Fibroblast of gingiva (primary cell): ENCODE data around the gene ILKAP.

Experiments used
- DNase-seq: peaks from one replicate; pipeline ENCODE4 v3.0.0-alpha.2; 2011; ENCODE audit warnings: low read depth

Gene ILKAP

DNA sequence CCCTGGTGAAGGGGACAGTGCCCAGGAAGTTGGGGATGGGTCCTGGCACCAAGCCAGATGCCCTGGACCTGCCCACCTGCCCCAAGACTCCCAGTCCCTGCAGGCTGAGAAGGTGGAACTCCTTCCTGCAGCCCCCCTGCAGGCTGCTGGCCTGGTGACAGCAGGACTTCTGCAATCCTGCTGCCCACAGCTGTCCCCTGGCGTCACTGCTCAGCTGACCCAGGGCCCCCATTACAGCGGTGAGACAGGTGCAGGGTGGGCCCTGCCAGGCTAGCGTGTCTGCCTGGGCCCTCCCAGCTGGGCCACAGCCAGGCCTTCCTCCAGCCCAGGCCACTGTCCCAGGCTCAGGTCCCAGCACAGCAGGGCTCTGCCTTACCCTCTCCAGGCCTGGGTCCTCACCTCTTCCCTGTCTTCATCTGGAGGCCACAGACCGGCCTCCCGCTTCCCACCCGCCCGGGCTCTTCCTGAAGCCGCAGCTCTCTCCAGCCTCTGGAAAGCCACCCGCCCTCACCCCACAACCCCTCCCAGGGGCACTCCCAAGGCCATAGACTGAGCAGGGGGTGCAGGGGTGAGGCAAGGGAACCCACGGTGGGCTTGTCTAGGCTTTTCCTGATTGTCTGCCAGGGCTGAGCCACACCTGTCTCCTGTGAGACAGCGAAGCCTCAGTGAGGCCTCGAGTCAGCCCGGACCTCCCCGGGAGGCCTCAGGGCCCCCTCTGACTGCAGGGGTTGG lies 53.5 kb downstream of the ILKAP start:
- DNase-seq, result no peak

DNA sequence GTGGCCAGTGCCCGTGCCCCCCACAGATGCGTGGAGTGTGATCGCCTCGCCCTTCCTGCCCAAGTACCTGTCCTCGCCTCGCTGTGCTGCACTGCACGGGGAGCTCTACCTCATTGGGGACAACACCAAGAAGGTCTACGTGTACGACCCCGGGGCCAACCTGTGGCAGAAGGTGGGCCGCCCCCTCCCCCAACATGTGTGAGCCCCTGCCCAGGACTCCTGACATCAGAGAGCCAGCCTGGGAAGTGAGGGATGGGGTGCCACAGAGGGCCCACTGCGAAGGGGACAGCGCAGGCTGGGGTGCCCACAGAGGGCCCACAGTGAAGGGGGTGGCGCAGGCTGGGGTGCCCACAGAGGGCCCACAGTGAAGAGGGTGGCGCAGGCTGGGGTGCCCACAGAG lies 54.5 kb downstream of the ILKAP start:
- no peak for DNase-seq

DNA sequence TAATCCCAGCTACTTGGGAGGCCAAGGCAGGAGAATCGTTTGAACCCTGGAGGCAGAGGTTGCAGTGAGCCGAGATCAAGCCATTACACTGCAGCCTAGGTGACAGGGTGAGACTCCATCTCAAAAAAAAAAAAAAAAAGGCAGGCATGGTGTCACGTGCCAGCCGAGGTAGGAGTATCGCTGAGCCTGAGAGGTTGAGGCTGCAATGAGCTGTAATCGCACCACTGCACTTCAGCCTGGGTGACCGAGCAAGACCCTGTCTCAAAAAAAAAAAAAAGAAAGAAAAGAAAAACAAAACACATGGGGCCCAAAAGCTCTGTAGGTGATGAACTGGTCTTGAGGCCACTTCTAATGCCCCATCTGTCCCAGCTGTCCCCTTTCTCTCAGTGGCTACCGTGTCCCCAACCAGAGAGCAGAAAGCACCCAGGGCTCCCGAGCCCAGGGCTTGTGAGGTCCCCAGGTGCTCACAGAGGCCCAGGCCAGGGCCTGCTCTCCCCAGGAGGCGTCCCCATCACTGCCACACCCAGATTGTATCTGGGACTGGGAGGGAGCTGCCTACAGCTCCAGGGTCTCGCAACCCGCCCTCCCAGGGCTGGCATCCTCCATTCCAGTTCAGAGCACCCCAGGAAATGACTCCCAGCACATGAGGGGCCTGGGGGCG lies 56.5 kb downstream of the ILKAP start:
- no peak for DNase-seq

DNA sequence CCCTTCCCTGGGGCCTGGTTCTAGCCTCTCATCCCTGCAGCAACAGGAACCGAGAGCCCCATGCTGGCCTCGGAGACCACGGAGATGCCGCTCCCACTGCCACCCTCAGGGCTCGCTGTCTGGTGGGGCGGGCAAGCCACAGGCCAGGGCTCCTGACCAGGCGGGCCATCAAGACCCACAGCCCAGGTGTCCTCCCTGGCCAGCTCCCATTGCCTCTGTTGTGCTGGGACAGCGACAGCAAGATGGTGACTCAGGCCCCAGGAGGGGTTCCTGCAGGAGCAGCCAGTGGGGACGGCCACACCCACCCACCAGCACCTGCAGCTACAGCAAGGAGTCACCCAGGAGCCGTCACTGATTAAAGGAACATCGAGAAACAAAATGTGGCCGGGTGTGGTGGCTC lies 57.6 kb downstream of the ILKAP start:
- no peak for DNase-seq

DNA sequence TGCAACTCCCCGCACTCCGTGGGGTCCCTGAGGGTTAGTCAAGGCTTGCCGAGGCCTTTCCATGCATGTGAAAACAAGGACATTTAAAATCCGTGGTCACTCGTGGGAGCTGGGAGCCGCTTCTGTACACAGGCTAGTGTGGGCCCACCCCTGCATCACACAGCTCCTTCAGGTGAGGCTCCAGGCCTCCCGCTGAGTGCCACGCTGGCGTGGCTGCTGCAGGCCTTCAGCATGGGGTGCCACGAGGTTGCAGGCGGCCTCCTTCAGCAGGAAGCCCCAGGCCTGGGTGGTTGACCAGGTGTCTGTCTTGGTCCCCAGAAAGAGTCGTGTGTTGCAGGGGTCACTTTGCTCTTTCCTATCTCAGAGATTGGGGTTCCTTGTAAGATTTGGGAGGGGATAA lies 58.4 kb downstream of the ILKAP start:
- no peak for DNase-seq

DNA sequence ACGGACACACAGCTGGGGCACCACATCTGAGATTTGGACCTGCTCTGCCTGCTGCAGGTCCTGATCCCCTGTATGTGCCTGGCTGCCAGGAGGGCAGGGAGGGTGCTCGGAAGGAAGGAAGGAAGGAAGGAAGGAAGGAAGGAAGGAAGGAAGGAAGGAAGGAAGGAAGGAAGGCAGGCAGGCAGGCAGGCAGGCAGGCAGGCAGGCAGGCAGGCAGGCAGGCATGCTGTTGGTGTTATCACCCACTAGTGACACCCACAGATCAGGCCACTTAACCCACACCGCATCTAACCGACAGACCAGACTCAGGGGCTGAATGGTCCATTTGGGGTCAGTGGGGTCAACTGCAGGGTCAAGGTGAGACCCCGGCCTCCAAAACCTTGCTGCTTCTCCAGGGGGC lies 59.2 kb downstream of the ILKAP start:
- DNase-seq, result no peak

DNA sequence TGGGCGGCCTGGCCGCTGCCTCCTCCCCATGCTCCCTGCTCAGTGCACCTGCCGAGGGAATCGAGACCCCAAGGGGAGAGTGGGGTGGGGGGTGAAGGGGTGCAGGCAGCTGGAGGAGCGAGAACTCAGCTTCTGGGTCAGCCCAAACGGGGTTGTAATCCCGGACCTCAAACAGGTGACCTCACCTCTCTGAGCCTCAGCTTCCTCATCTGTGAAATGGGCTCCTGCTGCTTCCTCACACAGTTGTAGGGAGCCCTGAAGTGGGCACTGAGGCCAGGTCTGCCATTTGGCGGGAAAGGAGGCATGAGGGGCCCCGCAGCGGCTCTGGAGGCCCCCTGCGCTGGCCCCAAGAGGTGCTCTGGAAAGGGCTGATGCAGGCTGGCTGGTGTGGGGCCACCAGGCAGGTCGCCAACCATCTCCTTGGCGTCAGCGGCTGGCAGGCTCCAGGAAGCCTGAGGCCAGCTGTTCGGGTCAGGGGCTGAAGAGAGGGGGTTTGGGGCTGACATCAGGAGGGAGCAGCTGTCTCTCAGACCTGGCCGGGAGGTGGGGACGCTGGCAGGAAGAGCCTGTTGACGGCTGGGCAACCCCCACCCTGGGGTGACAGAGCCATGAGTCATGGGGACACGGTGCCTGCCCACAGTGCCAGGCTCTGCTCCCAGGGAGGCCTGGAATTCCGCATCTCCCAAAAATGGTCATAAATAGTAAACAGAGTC lies 60.1 kb downstream of the ILKAP start:
- DNase-seq, result peak; percentile 93

DNA sequence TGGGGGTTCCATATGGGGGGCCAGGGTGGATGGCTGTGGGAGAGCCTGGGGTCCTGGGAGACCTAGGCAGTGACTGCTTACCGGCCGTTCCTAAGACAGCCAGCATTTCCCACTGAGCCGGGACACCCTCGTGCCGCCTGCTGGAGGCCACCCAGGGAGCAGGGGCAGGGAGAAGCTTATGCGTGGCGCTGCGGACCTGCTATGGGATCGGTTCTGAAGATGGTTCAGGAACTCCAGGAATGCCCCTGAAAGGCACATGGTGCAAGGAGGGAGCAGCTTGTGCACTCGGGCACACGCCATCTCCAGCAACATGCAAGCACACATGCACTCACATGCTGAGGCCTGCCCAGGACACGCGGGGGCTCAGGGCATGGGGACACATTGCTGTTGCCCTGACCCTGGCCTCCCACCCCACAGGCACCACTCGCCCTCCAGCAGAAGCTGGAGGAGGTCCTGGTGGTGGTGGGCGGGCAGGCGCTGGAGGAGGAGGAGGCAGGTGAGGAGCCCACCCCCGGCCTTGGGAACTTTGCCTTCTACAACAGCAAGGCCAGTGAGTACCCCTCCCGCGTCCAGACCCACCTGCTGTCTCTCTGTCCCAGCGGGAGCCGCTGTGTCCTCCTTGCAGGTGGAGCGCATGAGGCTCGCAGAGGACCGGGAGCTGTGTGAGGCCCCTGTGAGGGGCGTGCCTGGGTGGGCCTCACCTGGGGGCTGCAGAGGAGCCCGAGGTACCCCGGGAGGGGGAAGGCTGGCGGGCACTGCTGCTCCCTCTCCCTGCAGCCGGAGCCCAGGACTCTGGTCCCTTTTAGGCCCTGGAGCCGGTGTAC lies 60.9 kb downstream of the ILKAP start:
- DNase-seq, result no peak

DNA sequence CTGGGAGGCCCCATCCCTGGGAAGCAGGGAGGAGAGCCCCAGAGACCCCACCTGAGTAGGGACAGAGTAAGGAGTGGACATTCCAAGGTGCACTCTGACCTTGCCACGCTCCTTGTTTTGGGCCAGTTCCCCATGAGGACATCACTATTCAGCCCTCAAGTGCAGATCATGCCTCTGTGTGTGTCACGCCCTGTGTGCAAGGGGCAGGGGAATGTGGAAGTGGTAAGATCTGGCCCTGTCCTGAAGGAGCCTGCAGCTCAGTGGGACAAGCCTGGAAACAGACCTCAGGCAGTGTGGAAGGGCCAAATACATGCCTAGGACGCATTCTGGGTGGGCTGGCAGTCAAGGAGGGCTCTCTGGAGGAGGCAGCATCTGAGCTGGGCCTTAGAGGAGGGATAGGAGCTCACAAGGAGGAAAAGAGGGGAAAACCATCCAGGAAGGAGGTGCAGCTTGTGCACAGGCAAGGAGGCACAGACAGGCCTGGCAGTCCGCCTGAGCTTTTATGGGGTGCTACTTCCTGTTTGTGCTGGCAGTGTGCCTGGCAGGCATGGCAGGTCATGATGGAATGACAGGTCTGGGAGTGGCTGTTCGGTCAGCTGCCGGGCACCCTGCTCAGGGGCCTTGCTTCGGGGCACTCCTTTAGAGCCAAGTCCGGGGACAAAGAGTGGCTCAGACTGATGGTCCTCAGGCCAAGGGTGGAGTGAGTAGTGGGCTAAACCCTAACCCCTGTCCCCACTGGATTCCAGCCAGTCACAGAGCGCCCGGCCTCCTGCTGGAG lies 61.8 kb downstream of the ILKAP start:
- no peak for DNase-seq

DNA sequence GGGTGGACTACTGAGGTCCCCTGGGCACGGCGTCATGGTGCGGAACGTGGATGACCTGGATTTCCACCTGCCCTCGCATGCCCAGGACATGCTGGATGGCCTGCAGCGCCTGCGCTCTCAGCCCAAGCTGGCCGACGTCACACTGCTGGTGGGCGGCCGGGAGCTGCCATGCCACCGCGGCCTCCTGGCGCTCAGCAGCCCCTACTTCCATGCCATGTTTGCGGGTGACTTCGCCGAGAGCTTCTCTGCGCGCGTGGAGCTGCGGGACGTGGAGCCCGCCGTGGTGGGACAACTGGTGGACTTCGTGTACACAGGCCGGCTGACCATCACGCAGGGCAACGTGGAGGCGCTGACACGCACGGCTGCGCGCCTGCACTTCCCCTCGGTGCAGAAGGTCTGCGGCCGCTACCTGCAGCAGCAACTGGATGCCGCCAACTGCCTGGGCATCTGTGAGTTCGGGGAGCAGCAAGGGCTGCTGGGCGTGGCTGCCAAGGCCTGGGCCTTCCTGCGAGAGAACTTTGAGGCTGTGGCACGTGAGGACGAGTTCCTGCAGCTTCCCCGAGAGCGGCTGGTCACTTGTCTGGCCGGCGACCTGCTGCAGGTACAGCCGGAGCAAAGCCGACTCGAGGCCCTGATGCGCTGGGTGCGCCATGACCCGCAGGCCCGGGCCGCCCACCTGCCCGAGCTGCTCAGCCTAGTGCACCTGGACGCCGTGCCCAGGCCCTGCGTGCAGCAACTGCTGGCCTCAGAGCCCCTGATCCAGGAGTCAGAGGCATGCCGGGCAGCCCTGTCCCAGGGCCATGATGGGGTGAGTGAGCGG lies 62.6 kb downstream of the ILKAP start:
- no peak for DNase-seq

DNA sequence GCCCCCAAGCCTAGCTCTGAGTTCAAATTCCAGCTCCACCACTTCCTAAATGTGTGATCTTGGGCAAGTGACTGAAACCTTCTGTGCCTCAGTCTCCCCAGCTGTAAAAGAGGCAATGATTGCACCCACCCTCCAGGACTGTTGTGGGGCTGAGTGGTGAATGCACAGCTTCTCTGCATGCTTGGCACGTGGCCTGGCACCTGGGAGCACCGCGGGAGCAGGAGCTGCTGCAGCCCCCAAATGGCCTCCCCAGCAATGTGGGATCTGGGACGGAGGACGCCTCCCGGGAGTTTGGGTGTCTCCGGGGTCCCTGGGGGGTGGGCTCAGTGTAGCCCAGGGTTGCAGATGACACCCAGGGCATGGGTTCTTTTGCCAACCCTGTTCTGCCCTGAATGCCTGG lies 63.5 kb downstream of the ILKAP start:
- no peak for DNase-seq

DNA sequence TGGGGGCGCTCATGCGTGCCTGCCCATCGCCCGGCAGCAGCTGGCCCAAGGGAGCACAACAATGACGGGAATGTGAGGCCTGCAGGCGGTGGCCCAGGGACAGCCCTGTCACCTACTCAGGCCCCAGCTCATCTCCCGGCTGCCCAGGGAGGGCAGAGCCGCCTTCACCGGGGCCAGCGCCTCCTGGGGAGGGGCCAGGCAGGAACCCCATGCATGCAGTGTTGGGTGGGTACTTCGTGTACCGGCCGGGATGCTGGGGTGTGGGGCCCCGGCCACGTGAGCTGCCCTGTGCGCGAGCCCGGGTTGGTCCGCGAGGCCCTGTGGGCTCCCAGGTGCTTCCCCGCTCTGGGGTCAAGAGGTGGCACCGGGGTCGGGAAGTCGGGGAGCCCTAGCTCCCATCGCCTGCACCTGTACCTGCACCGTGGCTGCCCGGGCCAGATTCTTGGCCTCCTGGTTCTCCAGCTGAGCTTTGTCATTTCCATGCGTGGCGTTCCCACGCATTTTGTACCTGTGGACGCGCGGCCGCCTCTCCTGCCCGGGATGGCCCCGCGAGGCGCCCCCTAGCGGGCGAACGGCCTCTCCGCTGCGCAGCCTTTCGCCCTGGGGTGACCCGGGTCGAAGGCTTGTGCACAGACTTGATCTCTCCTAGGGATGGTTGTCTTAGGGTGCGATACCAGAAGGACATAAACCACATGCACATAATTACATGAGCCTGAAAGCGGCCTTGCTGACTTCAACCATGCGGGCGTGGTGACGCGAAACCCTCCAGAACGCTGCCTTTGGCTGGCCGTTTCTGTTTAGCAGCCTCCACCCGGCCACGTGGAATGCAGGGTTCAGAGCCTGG lies 64.1 kb downstream of the ILKAP start:
- DNase-seq, result no peak

DNA sequence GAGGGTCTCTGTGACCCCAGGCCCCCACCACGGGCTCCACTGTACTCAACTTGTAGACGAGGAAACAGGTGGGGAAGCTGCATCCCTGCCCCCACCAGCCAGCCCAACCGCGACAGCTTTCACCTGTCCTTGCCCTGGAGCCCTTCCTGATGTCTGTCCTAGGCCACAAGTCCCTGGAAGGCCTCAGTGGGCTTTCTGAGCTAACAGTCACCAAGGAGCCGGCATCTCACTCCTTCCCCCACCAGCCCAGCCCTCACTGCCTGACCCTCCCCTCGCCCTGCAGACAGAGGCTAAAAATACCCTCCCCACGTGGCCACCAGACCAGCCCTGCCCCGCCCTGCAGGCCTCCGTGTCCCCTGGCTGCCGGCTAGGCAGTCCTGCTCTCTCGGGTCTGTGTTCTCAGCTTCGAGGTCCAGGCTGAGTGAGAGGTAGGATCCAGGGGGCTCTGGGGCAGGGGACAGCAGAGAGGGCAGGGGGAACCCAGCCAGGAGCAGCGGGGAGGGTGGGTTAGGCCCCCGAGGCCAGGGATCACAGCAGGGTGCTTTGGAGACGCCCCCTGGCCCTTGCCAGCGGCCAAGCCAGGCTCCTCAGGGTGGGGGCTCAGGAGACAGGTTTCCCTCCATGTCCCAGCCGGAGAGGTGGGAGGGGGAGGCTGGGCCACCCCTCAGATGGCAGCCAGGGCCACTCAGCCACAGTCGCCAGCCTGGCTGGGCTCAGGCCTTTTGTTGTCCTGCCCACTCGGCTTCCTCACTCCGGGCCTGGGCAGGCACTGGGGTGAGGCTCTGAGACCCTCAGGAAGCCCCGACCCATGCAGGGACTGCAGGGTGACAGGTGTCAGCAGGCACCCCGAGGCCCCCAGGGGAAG lies 64.9 kb downstream of the ILKAP start, which contains the start of gene KLHL30:
Gene KLHL30, plus strand, starts transcription at position 338 of the 865 bp plus-strand sequence. CDS start 2,087 bp downstream, outside the sequence.
- DNase-seq, result no peak

DNA sequence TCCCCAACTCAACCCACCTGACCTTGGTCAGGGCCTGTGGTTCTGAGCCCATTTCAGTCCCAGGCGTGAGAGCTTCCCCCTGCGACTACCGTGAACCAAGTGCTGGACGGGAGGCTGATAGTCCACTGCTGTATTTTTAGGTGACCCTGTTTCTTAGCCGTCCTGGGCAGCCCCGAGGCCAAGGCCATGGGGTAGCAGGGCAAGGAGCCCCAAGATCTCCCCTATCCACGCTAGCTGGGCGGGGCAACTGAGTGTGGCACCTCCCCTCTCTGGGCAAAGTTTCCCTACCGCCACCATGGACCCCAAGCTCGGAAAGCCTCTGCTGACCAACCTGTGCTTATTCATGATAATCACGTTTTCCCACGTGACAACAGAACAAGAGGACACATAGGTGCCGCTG lies 65.6 kb downstream of the ILKAP start:
- DNase-seq, result no peak

DNA sequence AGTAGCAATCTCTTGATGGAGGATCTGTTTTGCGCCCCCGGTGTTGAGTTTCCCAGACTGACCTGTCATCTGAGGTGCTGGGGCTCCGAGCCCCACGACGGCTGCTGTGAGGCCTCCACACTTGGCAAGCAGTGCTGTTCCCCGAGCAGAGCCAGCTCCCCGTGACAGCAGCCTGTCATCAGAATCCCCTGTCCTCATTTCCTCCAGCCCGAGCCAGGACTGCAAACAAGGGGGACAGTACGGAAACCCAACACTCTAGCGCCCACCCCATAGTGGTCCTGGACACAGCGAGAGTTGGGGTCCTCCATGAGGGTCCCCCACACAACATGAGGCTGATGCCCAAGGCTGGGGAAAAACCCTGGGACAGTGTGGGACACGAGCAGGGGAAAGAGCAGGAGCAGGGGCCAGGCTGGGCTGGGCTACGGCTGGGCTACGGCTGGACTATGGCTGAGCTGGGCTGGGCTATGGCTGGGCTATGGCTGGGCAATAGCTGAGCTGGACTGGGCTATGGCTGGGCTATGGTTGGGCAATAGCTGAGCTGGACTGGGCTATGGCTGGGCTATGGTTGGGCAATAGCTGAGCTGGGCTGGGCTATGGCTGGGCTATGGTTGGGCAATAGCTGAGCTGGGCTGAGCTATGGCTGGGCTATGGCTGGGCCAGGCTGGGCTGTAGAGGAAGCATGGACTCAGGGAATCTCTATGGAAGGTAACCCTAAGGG lies 66.5 kb downstream of the ILKAP start:
- DNase-seq, result peak; percentile 85

DNA sequence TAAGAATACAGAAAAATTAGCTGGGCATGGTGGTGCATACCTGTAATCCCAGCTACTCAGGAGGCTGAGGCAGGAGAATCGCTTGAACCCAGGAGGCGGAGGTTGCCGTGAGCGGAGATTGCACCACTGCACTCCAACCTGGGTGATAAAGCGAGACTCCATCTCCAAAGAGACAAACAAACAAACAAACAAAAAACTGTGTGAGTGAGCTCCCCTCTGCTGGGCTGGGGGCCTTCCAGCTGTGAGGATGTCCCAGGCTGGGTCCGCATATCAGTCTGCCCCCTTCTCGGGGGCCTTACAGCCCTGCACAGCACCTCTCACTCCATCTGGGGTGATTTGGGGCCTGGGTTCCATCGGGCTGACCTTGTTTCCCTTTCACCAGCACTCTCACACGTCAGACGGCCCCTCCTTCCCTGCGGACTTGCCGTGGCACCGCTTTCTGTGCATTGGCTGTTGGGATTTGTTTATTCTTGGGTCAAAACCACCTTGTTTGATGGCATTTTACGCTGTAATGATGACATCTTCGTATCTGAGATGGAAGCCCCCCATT lies 67.8 kb downstream of the ILKAP start:
- no peak for DNase-seq

DNA sequence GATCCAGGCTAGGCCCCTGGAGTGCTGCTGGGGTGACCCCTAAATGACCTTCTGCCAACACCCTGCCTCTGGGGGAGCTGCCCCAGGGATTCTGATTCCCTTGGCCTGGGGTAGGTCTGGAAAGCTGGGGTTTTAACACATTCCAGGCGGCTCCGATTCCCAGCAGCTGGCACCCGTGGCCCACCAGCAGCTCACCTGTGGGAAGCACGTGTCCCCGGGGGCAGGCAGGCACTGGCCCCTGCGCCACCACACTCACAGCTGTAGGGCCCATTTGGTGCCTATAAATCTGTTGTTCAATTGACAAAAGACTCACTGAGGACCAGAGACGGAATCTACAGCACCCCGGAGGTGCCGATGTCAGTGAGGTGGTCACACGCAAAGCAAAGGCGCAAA lies 69.1 kb downstream of the ILKAP start:
- DNase-seq, result no peak
